ENCODE measurements around the gene ADAMTS6. TPM values are rescaled to one million over a fixed set of nuclear protein-coding genes. Genes with fewer than 3 reads are reported as not detected.
"Not testable (repeated sequence)": the region's sequence is repeated elsewhere in the genome, so short reads cannot be mapped to it uniquely, and the experiment has no call there.

Gene ADAMTS6
- total RNA-seq, 4 donors from 2014 or later = 2.6 to 25.2 (median 12.3) TPM

DNA sequence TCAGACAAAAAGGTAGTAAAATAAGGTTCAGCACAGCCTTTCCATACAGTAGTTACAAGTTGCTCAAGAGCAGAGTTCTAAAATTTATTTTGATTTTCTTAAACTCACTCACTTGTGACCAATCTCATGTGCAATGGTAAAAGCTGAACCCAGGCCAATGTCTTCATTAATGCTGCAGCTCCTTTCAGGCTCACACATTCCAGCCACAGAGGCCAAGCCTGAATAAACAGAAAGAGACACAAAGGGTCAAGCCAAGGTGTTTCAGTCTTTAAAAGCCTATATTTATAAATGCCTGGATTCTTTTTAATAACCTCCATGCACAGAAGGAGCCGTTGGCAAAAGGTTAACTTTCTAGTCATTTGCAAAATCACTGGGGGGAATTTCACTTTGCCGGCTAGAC is 152.5 kb downstream of the ADAMTS6 start:
- H3K4me3 ChIP-seq = no peak overlapping the region
- WGBS, 2 donors (ENCODE audit: low coverage in 1 of 2) = 0 to 24% methylated on average over 2 of the region's 2 CpGs
- H3K9me3 ChIP-seq = no peaks in the 10 kb centered on the region
- no peak overlapping the region for H3K27ac ChIP-seq
- H3K27me3 ChIP-seq = no peaks in the 10 kb centered on the region
- H3K36me3 ChIP-seq = no peaks in the 10 kb centered on the region
- no peak for ATAC-seq
- TF ChIP-seq, protein P1, sequence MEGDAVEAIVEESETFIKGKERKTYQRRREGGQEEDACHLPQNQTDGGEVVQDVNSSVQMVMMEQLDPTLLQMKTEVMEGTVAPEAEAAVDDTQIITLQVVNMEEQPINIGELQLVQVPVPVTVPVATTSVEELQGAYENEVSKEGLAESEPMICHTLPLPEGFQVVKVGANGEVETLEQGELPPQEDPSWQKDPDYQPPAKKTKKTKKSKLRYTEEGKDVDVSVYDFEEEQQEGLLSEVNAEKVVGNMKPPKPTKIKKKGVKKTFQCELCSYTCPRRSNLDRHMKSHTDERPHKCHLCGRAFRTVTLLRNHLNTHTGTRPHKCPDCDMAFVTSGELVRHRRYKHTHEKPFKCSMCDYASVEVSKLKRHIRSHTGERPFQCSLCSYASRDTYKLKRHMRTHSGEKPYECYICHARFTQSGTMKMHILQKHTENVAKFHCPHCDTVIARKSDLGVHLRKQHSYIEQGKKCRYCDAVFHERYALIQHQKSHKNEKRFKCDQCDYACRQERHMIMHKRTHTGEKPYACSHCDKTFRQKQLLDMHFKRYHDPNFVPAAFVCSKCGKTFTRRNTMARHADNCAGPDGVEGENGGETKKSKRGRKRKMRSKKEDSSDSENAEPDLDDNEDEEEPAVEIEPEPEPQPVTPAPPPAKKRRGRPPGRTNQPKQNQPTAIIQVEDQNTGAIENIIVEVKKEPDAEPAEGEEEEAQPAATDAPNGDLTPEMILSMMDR (IDR thresholded peaks at IDR 0.05) = no peak
- TF ChIP-seq POLR2AphosphoS5 (IDR thresholded peaks at IDR 0.05) = peak; percentile 30
- TF ChIP-seq EP300 (IDR thresholded peaks at IDR 0.05) = no peak
- no peak for TF ChIP-seq POLR2A (IDR thresholded peaks at IDR 0.05)
- H3K4me1 ChIP-seq = peaks cover 0 to 28% (median 6%) of the 10 kb centered on the region in 3 donors

DNA sequence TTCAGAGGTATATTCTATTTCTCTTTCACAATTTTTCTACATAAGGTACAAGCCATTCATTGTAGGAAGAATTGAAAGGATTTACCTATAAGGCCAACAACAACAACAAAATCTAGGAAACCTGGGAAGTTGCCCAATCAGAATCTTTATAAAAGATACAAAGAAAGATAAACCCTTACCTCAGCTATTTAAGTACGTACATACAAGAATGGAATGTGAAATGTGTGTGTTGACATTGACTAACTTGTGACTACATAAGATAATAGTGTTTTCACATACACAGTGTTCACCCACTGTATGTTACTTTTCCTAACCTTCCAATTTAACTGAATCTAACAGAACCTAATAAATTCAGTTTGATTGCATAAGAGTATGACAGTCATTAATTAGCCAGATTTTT is 154.1 kb downstream of the ADAMTS6 start:
- Histone ChIP-seq H3K4me3 (no peak overlapping the region), H3K27ac (no peak overlapping the region), H3K9me3 (no peaks in the 10 kb centered on the region), H3K27me3 (no peaks in the 10 kb centered on the region), H3K4me1 (peaks cover 0 to 28% (median 6%) of the 10 kb centered on the region in 3 donors), H3K36me3 (no peaks in the 10 kb centered on the region)
- TF ChIP-seq POLR2AphosphoS5 (IDR thresholded peaks at IDR 0.05) = no peak
- TF ChIP-seq, protein P1 (IDR thresholded peaks at IDR 0.05) = no peak
- TF ChIP-seq EP300 (IDR thresholded peaks at IDR 0.05) = no peak
- TF ChIP-seq POLR2A (IDR thresholded peaks at IDR 0.05) = no peak
- no peak for ATAC-seq
- WGBS, 2 donors (ENCODE audit: low coverage in 1 of 2) = 36 to 68% methylated on average over 1 of the region's 1 CpG

DNA sequence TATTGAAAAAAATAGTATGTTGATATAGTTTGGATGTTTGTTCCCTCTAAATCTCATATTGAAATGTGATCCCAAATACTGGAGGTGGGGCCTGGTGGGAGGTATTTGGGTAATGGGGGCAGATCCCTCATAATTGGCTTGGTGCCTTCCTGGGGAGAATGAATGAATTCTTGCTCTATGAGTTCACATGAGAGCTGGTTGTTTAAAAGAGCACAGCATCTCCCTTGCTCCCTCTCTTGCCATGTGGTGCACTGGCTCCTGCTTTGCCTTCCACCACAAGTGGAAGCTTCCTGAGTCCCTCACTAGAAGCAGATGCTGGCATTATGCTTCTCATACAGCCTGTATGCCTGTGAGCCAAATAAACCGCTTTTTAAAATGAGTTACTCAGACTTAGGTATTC is 154.8 kb downstream of the ADAMTS6 start:
- 75 to 88% methylated on average over 1 of the region's 1 CpG for WGBS, 2 donors (ENCODE audit: low coverage in 1 of 2)
- Histone ChIP-seq H3K27ac (no peak overlapping the region), H3K4me3 (no peak overlapping the region), H3K4me1 (peaks cover 0 to 28% (median 6%) of the 10 kb centered on the region in 3 donors), H3K27me3 (no peaks in the 10 kb centered on the region), H3K9me3 (no peaks in the 10 kb centered on the region), H3K36me3 (no peaks in the 10 kb centered on the region)
- TF ChIP-seq POLR2A (IDR thresholded peaks at IDR 0.05) (no peak), POLR2AphosphoS5 (IDR thresholded peaks at IDR 0.05) (no peak), EP300 (IDR thresholded peaks at IDR 0.05) (no peak)
- TF ChIP-seq, protein P1 (IDR thresholded peaks at IDR 0.05) = no peak
- ATAC-seq = no peak

DNA sequence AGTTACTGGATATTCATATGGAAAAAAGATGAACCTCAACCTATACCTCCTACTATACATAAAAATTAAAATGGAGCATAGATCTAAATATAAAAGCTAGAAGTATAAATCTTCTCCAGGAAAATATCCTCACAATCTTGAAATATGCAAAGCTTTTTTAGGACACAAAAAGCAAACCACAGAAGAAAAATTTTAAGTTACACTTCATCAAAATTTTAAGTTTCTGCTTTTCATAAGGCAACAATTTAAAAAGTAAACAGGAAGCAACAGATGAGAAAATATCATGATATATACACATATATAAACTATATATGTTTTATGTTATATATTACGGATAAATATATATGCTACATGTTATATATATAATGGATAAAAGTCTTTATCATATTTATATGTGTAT is 157.5 kb downstream of the ADAMTS6 start:
- 100% methylated on average over 1 of the region's 1 CpG; no CpG with 5 or more reads in 1 of the 2 donors for WGBS, 2 donors (ENCODE audit: low coverage in 1 of 2)
- Histone ChIP-seq H3K36me3 (no peaks in the 10 kb centered on the region), H3K27ac (no peak overlapping the region), H3K4me1 (peaks cover 0 to 17% (median 2%) of the 10 kb centered on the region in 3 donors), H3K9me3 (no peaks in the 10 kb centered on the region), H3K27me3 (no peaks in the 10 kb centered on the region), H3K4me3 (no peak overlapping the region)
- ATAC-seq = no peak
- TF ChIP-seq POLR2AphosphoS5 (IDR thresholded peaks at IDR 0.05) (no peak), EP300 (IDR thresholded peaks at IDR 0.05) (no peak), POLR2A (IDR thresholded peaks at IDR 0.05) (no peak)
- TF ChIP-seq, protein P1 (IDR thresholded peaks at IDR 0.05) = no peak

DNA sequence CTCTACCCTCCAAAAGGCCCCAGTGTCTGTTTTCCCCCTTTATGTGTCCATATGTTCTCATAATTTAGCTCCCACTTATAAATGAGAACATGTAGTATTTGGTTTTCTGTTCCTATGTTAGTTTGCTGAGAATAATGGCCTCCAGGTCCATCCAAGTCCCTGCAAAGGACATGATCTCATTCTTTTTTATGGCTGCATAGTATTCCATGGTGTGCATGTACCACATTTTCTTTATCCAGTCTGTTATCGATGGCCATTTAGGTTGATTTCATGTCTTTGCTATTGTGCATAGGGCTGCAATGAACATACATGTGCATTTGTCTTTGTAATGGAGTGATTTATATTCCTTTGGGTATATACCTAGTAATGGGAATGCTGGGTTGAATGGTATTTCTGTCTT is 161.0 kb downstream of the ADAMTS6 start:
- not testable (repeated sequence) for H3K36me3 ChIP-seq, H3K27ac ChIP-seq, H3K9me3 ChIP-seq, H3K4me1 ChIP-seq, H3K27me3 ChIP-seq, H3K4me3 ChIP-seq, ATAC-seq
- 100% methylated on average over 1 of the region's 1 CpG for WGBS, 2 donors (ENCODE audit: low coverage in 1 of 2)
